Measurements from ENCODE around the gene STYX. TPM values are rescaled to one million over a fixed set of nuclear protein-coding genes. Genes with fewer than 3 reads are reported as not detected.

STYX gene
- total RNA-seq, 1 experiment from 2014 or later = 24.0 TPM

- no peak within 1 kb of the TSS for H4K8ac ChIP-seq (replicated peaks; ENCODE audit: insufficient read length, low read depth, low read length)
- Mint-ChIP-seq H3K36me3 (ENCODE audit: insufficient read depth in 1 of 3, low read depth in 3 of 3) (peaks cover 31 to 52% (median 47%) of the 10 kb centered on the region in 3 experiments), H3K27ac (peak within 1 kb of the TSS; percentile 98 to 100 (median 99)), H3K4me1 (peaks cover 10 to 21% of the 10 kb centered on the region in 2 experiments), H3K9me3 (no peaks in the 10 kb centered on the region; a peak in 1 of 5 replicates), H3K4me3 (peak within 1 kb of the TSS; percentile 100), H3K27me3 (ENCODE audit: low read depth) (no peaks in the 10 kb centered on the region; the same call in 1 of the 2 replicates)
- H4K5ac ChIP-seq (ENCODE audit: insufficient read length, low read depth, low read length) = no peak within 1 kb of the TSS
- H3K23me2 ChIP-seq (ENCODE audit: insufficient read length, low read depth, low read length, poor library complexity, severe bottlenecking) = no peaks in the 10 kb centered on the region
- no peak within 1 kb of the TSS for H3K56ac ChIP-seq (ENCODE audit: insufficient read length, low read depth, low read length)
- H2AFZ ChIP-seq (ENCODE audit: low read length) = peak within 1 kb of the TSS; percentile 60
- no peak within 1 kb of the TSS for H2AK5ac ChIP-seq (ENCODE audit: insufficient read length, low read length)
- no peak within 1 kb of the TSS for H3T11ph ChIP-seq (ENCODE audit: low read length)
- no peak within 1 kb of the TSS for H4K91ac ChIP-seq (ENCODE audit: insufficient read length, low read depth, low read length)
- H2BK120ac ChIP-seq (ENCODE audit: low read depth, low read length, poor library complexity, severe bottlenecking) = no peak within 1 kb of the TSS
- H3K4ac ChIP-seq (ENCODE audit: low read depth, low read length) = no peak within 1 kb of the TSS
- peak within 1 kb of the TSS; percentile 94 for H3K14ac ChIP-seq (ENCODE audit: insufficient read depth, low read length)
- peak within 1 kb of the TSS; percentile 93 for H3K4me2 ChIP-seq (ENCODE audit: insufficient read depth, insufficient read length, low read length)
- H3K9ac ChIP-seq (ENCODE audit: extremely low read depth, insufficient read length, low read length) = peak within 1 kb of the TSS; percentile 99
- no peaks in the 10 kb centered on the region for H3K27me3 ChIP-seq (ENCODE audit: insufficient read depth, low read length)
- no peaks in the 10 kb centered on the region for H3K9me3 ChIP-seq (ENCODE audit: control insufficient read depth, low read depth, low read length)
- WGBS (ENCODE audit: extremely low coverage, insufficient read length, low lambda C conversion rate) = no CpG with 5 or more reads among the region's 43 CpGs
- H2BK15ac ChIP-seq (ENCODE audit: low read depth, low read length) = no peak within 1 kb of the TSS
- TF ChIP-seq, protein P1, sequence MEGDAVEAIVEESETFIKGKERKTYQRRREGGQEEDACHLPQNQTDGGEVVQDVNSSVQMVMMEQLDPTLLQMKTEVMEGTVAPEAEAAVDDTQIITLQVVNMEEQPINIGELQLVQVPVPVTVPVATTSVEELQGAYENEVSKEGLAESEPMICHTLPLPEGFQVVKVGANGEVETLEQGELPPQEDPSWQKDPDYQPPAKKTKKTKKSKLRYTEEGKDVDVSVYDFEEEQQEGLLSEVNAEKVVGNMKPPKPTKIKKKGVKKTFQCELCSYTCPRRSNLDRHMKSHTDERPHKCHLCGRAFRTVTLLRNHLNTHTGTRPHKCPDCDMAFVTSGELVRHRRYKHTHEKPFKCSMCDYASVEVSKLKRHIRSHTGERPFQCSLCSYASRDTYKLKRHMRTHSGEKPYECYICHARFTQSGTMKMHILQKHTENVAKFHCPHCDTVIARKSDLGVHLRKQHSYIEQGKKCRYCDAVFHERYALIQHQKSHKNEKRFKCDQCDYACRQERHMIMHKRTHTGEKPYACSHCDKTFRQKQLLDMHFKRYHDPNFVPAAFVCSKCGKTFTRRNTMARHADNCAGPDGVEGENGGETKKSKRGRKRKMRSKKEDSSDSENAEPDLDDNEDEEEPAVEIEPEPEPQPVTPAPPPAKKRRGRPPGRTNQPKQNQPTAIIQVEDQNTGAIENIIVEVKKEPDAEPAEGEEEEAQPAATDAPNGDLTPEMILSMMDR (conservative IDR thresholded peaks at IDR 0.05) = no peak
- H3K79me2 ChIP-seq (ENCODE audit: insufficient read depth, low read length) = peaks cover 10% of the 10 kb centered on the region; the same call in 1 of the 2 replicates
- H3K27ac ChIP-seq (ENCODE audit: insufficient read length, low read depth, low read length) = no peak within 1 kb of the TSS
- peaks cover 8% of the 10 kb centered on the region for H3K79me1 ChIP-seq (ENCODE audit: insufficient read depth, low read depth, low read length, poor library complexity, severe bottlenecking)
- H2BK12ac ChIP-seq (ENCODE audit: insufficient read length, low read depth, low read length) = no peak within 1 kb of the TSS
- H3K4me1 ChIP-seq (ENCODE audit: insufficient read depth, low read length) = no peaks in the 10 kb centered on the region
- H4K20me1 ChIP-seq (ENCODE audit: control insufficient read depth, insufficient read depth, insufficient read length) = no peaks in the 10 kb centered on the region
- peak; percentile 94 for DNase-seq
- no peak within 1 kb of the TSS for H2BK20ac ChIP-seq (ENCODE audit: low read depth, low read length, poor library complexity, severe bottlenecking)
- peak within 1 kb of the TSS; percentile 88 for H3K18ac ChIP-seq (ENCODE audit: insufficient read length, low read depth, low read length)
- H2BK5ac ChIP-seq (ENCODE audit: insufficient read length, low read length) = peak within 1 kb of the TSS; percentile 75
- no peak within 1 kb of the TSS for H3K23ac ChIP-seq (ENCODE audit: insufficient read length, low read depth, low read length)
Measured at GRCh38 chr14:52706724-52707706, 23.0 kb upstream of the STYX start, which contains the start of gene PSMC6. Gene PSMC6 (plus strand): TSS chr14:52707200. CDS start chr14:52707220, 20 bp downstream.

Measured in H9 (cell line).